Fibroblast of pulmonary artery (primary cell): ENCODE measurements around the gene RHOF.
"Not testable (repeated sequence)": the region's sequence is repeated elsewhere in the genome, so short reads cannot be mapped to it uniquely, and the experiment has no call there.

ENCODE experiments used
- DNase-seq: peaks from one replicate; pipeline ENCODE4 v3.0.0-alpha.2; 2010; ENCODE audit warnings: low read depth
- H3K4me3 ChIP-seq: replicated peaks from 2 replicates; pipeline ENCODE4 v1.5.1; 2011; ENCODE audit warnings: low read depth, mild to moderate bottlenecking, control low read depth, low read length, moderate library complexity
- CTCF ChIP-seq: IDR thresholded peaks from 2 replicates; pipeline ENCODE4 v1.5.1; 2011; ENCODE audit warnings: mild to moderate bottlenecking, control low read depth, low read length, inconsistent platforms; ENCODE audit errors: missing control alignments

Gene RHOF

GRCh38 chr12:121762269-121762668, 31.2 kb downstream of the RHOF start:
- DNase-seq = no peak
- TF ChIP-seq CTCF = no peak
- no peak overlapping the region for H3K4me3 ChIP-seq

GRCh38 chr12:121758536-121758935, 35.0 kb downstream of the RHOF start:
- not testable (repeated sequence) for H3K4me3 ChIP-seq, DNase-seq

GRCh38 chr12:121755591-121755990, 37.9 kb downstream of the RHOF start:
- DNase-seq = no peak
- no peak for TF ChIP-seq CTCF
- no peak overlapping the region for H3K4me3 ChIP-seq

GRCh38 chr12:121754836-121755235, 38.7 kb downstream of the RHOF start:
- no peak overlapping the region for H3K4me3 ChIP-seq
- no peak for DNase-seq
- TF ChIP-seq CTCF = no peak

- no peak overlapping the region for H3K4me3 ChIP-seq
- TF ChIP-seq CTCF = no peak
- no peak for DNase-seq
These were observed 39.6 kb downstream of the RHOF start for GRCh38 chr12:121753844-121754264.

- no peak for TF ChIP-seq CTCF
- H3K4me3 ChIP-seq = no peak overlapping the region
- DNase-seq = no peak
These were observed 41.6 kb downstream of the RHOF start for GRCh38 chr12:121751749-121752351.

GRCh38 chr12:121751034-121751433, 42.5 kb downstream of the RHOF start:
- no peak for DNase-seq
- no peak for TF ChIP-seq CTCF
- H3K4me3 ChIP-seq = no peak overlapping the region
